ENCODE measurements around the gene PLXNB2. TPM values are rescaled to one million over a fixed set of nuclear protein-coding genes. Genes with fewer than 3 reads are reported as not detected.

Gene PLXNB2
- polyA plus RNA-seq, 1 of the 3 experiments (the other 2 are of a cell fraction), result 108 TPM

DNA sequence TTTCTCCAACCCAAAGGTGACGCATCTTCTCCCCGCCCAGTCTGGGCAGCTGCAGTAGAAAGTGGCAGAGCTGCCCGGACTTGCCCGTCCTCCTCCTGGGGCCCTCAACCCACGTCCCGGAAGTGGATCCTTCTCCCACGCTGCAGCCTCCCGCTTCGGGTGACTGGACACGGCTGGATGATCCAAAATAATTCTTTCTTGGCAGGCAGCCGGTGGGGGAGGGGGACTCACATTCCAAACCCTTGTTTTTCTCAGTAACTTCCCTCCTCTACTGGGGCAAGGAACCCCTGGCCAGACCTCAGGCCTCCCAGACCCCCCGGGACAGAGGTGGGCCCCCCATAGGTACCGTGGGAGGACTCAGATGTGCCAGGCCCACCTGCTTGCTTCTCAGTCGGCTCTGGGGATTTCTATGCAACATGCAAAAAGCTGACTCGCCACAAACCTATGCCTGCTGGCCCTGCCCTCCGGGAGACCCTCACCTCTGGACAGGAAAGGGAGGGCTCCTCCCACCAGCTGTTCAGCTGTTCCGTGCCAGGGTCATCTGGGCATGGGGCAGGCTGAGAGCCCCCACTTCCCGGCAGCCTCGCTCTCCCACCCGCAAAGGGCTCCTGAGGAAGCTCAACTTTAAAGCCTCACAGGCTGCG, 1.4 kb downstream of the PLXNB2 start:
- POLR2A ChIA-PET, result interaction anchor here (0.8 kb wide), 1 partner anchor 14 kb away, joined by 3 read pairs; no protein-coding TSS in a partner anchor
- Histone ChIP-seq H3K9ac (peak overlapping the region; percentile 99), H3K4me3 (ENCODE audit: low read depth in 2 of 2, low read length in 1 of 2) (peak overlapping the region; percentile 95 to 98), H3F3A (replicated peaks; ENCODE audit: insufficient read depth) (peaks cover 21% of the 10 kb centered on the region), H3K9me3 (no peaks in the 10 kb centered on the region), H3K9me2 (no peaks in the 10 kb centered on the region), H3K4me1 (ENCODE audit: control insufficient read depth in 1 of 2, insufficient read depth in 2 of 2, low read depth in 1 of 2, low read length in 1 of 2) (peaks cover 46 to 63% of the 10 kb centered on the region in 2 experiments; a peak in 3 of 4 replicates), H2AFZ (ENCODE audit: low read depth) (no peak overlapping the region), H3K36me3 (replicated peaks in 1 of 2; ENCODE audit: control insufficient read depth in 1 of 2, insufficient read depth in 2 of 2, low read length in 1 of 2) (peaks cover 3 to 10% of the 10 kb centered on the region in 2 experiments), H3K79me2 (ENCODE audit: insufficient read depth) (peaks cover 59% of the 10 kb centered on the region), H3K27me3 (ENCODE audit: insufficient read depth) (no peaks in the 10 kb centered on the region), H4K20me1 (ENCODE audit: insufficient read depth) (peaks cover 33% of the 10 kb centered on the region), H3K4me2 (peak overlapping the region; percentile 100), H3K27ac (ENCODE audit: low read depth in 2 of 2, low read length in 1 of 2) (peak overlapping the region; percentile 95 to 97)
- peak; percentile 77 for DNase-seq
- WGBS (ENCODE audit: low lambda C conversion rate), result 1% methylated on average over 9 of the region's 21 CpGs
- CTCF ChIA-PET, result interaction anchor here (1.0 to 4.1 kb wide), 6 partner anchors 18 to 54 kb away, joined by 3 to 28 read pairs (median 4); no protein-coding TSS in a partner anchor
- TF ChIP-seq RFX5 (IDR thresholded peaks at IDR 0.05; ENCODE audit: low read length), result no peak
- peak; percentile 69 for TF ChIP-seq MXI1 (IDR thresholded peaks at IDR 0.05; ENCODE audit: low read depth, low read length)
- TF ChIP-seq TEAD4 (IDR thresholded peaks at IDR 0.05; ENCODE audit: borderline replicate concordance, insufficient read depth), result peak; percentile 68
- TF ChIP-seq SMC3 (IDR thresholded peaks at IDR 0.05; ENCODE audit: low read depth, low read length), result no peak
- TF ChIP-seq, protein P1, sequence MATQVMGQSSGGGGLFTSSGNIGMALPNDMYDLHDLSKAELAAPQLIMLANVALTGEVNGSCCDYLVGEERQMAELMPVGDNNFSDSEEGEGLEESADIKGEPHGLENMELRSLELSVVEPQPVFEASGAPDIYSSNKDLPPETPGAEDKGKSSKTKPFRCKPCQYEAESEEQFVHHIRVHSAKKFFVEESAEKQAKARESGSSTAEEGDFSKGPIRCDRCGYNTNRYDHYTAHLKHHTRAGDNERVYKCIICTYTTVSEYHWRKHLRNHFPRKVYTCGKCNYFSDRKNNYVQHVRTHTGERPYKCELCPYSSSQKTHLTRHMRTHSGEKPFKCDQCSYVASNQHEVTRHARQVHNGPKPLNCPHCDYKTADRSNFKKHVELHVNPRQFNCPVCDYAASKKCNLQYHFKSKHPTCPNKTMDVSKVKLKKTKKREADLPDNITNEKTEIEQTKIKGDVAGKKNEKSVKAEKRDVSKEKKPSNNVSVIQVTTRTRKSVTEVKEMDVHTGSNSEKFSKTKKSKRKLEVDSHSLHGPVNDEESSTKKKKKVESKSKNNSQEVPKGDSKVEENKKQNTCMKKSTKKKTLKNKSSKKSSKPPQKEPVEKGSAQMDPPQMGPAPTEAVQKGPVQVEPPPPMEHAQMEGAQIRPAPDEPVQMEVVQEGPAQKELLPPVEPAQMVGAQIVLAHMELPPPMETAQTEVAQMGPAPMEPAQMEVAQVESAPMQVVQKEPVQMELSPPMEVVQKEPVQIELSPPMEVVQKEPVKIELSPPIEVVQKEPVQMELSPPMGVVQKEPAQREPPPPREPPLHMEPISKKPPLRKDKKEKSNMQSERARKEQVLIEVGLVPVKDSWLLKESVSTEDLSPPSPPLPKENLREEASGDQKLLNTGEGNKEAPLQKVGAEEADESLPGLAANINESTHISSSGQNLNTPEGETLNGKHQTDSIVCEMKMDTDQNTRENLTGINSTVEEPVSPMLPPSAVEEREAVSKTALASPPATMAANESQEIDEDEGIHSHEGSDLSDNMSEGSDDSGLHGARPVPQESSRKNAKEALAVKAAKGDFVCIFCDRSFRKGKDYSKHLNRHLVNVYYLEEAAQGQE (IDR thresholded peaks at IDR 0.05; ENCODE audit: low read depth, low read length), result peak; percentile 67; the same call in 1 of the 2 replicates
- TF ChIP-seq MEF2A (IDR thresholded peaks at IDR 0.05; ENCODE audit: borderline replicate concordance, low read depth), result no peak; the same call in 1 of the 2 replicates
- TF ChIP-seq, protein P2, sequence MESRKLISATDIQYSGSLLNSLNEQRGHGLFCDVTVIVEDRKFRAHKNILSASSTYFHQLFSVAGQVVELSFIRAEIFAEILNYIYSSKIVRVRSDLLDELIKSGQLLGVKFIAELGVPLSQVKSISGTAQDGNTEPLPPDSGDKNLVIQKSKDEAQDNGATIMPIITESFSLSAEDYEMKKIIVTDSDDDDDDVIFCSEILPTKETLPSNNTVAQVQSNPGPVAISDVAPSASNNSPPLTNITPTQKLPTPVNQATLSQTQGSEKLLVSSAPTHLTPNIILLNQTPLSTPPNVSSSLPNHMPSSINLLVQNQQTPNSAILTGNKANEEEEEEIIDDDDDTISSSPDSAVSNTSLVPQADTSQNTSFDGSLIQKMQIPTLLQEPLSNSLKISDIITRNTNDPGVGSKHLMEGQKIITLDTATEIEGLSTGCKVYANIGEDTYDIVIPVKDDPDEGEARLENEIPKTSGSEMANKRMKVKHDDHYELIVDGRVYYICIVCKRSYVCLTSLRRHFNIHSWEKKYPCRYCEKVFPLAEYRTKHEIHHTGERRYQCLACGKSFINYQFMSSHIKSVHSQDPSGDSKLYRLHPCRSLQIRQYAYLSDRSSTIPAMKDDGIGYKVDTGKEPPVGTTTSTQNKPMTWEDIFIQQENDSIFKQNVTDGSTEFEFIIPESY (IDR thresholded peaks at IDR 0.05; ENCODE audit: borderline replicate concordance, low read depth), result no peak
- peak; percentile 82 for TF ChIP-seq POLR2AphosphoS5 (IDR thresholded peaks at IDR 0.05; ENCODE audit: low read depth, low read length)
- TF ChIP-seq EZH2phosphoT487 (IDR thresholded peaks at IDR 0.05; ENCODE audit: borderline replicate concordance, low read depth), result no peak
- TF ChIP-seq TAF1 (IDR thresholded peaks at IDR 0.05; ENCODE audit: borderline replicate concordance, low read depth, low read length), result peak; percentile 67; the same call in 1 of the 2 replicates
- TF ChIP-seq GABPA (IDR thresholded peaks at IDR 0.05; ENCODE audit: low read depth), result peak; percentile 70
- no peak for TF ChIP-seq RAD21 (IDR thresholded peaks at IDR 0.05; ENCODE audit: low read length)
- TF ChIP-seq SIN3A (IDR thresholded peaks at IDR 0.05; ENCODE audit: borderline replicate concordance, low read depth, low read length), result peak; percentile 86
- TF ChIP-seq NFIC (IDR thresholded peaks at IDR 0.05; ENCODE audit: borderline replicate concordance), result peak; percentile 94
- TF ChIP-seq, protein P3, sequence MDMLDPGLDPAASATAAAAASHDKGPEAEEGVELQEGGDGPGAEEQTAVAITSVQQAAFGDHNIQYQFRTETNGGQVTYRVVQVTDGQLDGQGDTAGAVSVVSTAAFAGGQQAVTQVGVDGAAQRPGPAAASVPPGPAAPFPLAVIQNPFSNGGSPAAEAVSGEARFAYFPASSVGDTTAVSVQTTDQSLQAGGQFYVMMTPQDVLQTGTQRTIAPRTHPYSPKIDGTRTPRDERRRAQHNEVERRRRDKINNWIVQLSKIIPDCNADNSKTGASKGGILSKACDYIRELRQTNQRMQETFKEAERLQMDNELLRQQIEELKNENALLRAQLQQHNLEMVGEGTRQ (IDR thresholded peaks at IDR 0.05; ENCODE audit: borderline replicate concordance, low read depth, low read length), result no peak
- TF ChIP-seq FOXJ3 (CRISPR knock-in tag; IDR thresholded peaks at IDR 0.05), result no peak
- peak; percentile 86 for TF ChIP-seq ELF1 (IDR thresholded peaks at IDR 0.05)
- no peak for TF ChIP-seq FOXM1 (IDR thresholded peaks at IDR 0.05; ENCODE audit: low read depth)
- 0 out of 2 replicates have a peak, but pooled peaks have one; percentile 32 for TF ChIP-seq RXRA (IDR thresholded peaks at IDR 0.05; ENCODE audit: borderline replicate concordance, low read depth)
- TF ChIP-seq, protein P4, sequence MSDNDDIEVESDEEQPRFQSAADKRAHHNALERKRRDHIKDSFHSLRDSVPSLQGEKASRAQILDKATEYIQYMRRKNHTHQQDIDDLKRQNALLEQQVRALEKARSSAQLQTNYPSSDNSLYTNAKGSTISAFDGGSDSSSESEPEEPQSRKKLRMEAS (IDR thresholded peaks at IDR 0.05; ENCODE audit: low read depth), result peak; percentile 93
- no peak; the same call in 1 of the 2 replicates for TF ChIP-seq JUND (IDR thresholded peaks at IDR 0.05)
- TF ChIP-seq, protein P5, sequence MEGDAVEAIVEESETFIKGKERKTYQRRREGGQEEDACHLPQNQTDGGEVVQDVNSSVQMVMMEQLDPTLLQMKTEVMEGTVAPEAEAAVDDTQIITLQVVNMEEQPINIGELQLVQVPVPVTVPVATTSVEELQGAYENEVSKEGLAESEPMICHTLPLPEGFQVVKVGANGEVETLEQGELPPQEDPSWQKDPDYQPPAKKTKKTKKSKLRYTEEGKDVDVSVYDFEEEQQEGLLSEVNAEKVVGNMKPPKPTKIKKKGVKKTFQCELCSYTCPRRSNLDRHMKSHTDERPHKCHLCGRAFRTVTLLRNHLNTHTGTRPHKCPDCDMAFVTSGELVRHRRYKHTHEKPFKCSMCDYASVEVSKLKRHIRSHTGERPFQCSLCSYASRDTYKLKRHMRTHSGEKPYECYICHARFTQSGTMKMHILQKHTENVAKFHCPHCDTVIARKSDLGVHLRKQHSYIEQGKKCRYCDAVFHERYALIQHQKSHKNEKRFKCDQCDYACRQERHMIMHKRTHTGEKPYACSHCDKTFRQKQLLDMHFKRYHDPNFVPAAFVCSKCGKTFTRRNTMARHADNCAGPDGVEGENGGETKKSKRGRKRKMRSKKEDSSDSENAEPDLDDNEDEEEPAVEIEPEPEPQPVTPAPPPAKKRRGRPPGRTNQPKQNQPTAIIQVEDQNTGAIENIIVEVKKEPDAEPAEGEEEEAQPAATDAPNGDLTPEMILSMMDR (IDR thresholded peaks at IDR 0.05), result no peak
- peak; percentile 64; the same call in 1 of the 2 replicates for TF ChIP-seq FOSL2 (IDR thresholded peaks at IDR 0.05; ENCODE audit: borderline replicate concordance, low read depth)
- peak in 1 of 2 experiments; percentile 65; a peak in 1 of 4 replicates for TF ChIP-seq EP300 (IDR thresholded peaks at IDR 0.05; ENCODE audit: borderline replicate concordance in 1 of 2, low read depth in 1 of 2, low read length in 1 of 2)
- TF ChIP-seq GATA2 (CRISPR knock-in tag; IDR thresholded peaks at IDR 0.05), result no peak

Data from SK-N-SH (cell line).